ENCODE measurements around the gene HSPB7.
A peak's percentile ranks its signal among the peaks of the same experiment; 100 is the strongest.

DNA sequence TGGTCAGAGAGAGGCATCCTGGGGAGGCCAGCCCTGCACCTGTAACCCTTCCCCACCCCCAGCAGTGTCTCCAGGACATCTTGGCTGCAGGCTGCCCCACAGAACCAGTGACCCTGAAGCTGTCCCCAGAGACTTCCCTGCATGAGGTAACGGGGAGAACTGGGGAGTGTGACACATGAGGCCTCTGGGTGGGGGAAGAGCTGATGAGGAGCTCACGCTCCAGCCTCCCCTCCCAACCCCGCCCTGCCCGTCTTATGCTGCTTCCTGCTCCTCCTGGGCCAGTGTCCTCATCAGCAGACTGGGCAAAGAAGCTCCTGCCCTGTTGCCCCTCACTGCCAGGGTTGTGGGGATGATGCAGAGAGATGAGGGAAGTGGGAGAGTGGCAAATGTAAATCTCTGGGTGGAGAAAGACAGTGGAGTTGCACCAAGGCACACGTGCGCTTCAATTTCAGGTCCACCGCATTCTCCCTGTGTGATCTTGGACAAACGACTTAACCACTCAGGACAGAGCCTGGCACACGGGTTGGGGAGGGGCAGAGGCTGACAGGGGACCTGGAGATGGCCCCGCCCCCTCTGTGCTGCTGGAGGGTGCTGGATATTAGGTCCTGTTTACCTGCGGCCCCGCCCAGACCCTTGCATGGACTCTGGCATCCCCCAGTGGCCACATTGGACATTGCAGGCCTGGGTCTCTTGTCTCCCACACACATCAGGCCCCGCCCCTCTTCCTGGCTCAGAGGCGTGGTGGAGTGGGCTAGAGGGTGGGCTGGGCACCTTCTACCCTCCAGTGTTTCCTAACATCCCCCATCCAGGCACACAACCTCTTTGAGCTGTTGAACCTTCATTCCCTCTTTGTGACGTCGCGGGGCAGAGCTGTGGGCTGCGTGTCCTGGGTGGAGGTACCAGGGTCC, 38.0 kb upstream of the HSPB7 start:
- TF ChIP-seq, protein P1, sequence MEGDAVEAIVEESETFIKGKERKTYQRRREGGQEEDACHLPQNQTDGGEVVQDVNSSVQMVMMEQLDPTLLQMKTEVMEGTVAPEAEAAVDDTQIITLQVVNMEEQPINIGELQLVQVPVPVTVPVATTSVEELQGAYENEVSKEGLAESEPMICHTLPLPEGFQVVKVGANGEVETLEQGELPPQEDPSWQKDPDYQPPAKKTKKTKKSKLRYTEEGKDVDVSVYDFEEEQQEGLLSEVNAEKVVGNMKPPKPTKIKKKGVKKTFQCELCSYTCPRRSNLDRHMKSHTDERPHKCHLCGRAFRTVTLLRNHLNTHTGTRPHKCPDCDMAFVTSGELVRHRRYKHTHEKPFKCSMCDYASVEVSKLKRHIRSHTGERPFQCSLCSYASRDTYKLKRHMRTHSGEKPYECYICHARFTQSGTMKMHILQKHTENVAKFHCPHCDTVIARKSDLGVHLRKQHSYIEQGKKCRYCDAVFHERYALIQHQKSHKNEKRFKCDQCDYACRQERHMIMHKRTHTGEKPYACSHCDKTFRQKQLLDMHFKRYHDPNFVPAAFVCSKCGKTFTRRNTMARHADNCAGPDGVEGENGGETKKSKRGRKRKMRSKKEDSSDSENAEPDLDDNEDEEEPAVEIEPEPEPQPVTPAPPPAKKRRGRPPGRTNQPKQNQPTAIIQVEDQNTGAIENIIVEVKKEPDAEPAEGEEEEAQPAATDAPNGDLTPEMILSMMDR (IDR thresholded peaks at IDR 0.05; ENCODE audit: insufficient read depth, low read length), result peak; percentile 92
- TF ChIP-seq GABPA (IDR thresholded peaks at IDR 0.05; ENCODE audit: low read depth) (no peak), POLR2AphosphoS5 (IDR thresholded peaks at IDR 0.05; ENCODE audit: low read depth) (no peak), SPI1 (IDR thresholded peaks at IDR 0.05; ENCODE audit: borderline replicate concordance, low read depth) (no peak)
- TF ChIP-seq, protein P2, sequence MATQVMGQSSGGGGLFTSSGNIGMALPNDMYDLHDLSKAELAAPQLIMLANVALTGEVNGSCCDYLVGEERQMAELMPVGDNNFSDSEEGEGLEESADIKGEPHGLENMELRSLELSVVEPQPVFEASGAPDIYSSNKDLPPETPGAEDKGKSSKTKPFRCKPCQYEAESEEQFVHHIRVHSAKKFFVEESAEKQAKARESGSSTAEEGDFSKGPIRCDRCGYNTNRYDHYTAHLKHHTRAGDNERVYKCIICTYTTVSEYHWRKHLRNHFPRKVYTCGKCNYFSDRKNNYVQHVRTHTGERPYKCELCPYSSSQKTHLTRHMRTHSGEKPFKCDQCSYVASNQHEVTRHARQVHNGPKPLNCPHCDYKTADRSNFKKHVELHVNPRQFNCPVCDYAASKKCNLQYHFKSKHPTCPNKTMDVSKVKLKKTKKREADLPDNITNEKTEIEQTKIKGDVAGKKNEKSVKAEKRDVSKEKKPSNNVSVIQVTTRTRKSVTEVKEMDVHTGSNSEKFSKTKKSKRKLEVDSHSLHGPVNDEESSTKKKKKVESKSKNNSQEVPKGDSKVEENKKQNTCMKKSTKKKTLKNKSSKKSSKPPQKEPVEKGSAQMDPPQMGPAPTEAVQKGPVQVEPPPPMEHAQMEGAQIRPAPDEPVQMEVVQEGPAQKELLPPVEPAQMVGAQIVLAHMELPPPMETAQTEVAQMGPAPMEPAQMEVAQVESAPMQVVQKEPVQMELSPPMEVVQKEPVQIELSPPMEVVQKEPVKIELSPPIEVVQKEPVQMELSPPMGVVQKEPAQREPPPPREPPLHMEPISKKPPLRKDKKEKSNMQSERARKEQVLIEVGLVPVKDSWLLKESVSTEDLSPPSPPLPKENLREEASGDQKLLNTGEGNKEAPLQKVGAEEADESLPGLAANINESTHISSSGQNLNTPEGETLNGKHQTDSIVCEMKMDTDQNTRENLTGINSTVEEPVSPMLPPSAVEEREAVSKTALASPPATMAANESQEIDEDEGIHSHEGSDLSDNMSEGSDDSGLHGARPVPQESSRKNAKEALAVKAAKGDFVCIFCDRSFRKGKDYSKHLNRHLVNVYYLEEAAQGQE (IDR thresholded peaks at IDR 0.05; ENCODE audit: insufficient replicate concordance, low read depth), result no peak

All from HL-60 (cell line).